Spleen (tissue), 7 donors: ENCODE data around the gene BLTP2.

Source experiments
- CTCF ChIP-seq, 11 experiments: fragments of 200-600 bp in 7 of 11; fragments of 450-650 bp in 4 of 11; sonication (generic) in 4 of 11; IDR thresholded peaks in 8 of 11; conservative IDR thresholded peaks in 3 of 11; 1 replicate in 7 of 11; 2 replicates in 4 of 11; pipeline versions ENCODE4 v1.4.0 to v1.8.0; 2016 to 2021; ENCODE audit warnings: antibody characterized with exemption in 11 of 11, inconsistent platforms in 4 of 11, mild to moderate bottlenecking in 1 of 11
- POLR2A ChIP-seq, 3 donors: fragments of 450-650 bp; IDR thresholded peaks; one replicate each; pipeline ENCODE4 v1.5.1; 2017; ENCODE audit warnings: antibody characterized with exemption in 3 of 3, mild to moderate bottlenecking in 1 of 3
- POLR2AphosphoS5 ChIP-seq, 3 donors: sonication (generic); formaldehyde crosslinking; IDR thresholded peaks; one replicate each; pipeline ENCODE4 v1.5.1; 2017; ENCODE audit warnings: antibody characterized with exemption in 3 of 3
- donor health status: DM: no; HTN: no; CAD: no; lungs with moderate emphysema.
- donor health status: DM: no; HTN: no; CAD: no.
- donor health status: DM: no; HTN: no; CAD: no.

DNA sequence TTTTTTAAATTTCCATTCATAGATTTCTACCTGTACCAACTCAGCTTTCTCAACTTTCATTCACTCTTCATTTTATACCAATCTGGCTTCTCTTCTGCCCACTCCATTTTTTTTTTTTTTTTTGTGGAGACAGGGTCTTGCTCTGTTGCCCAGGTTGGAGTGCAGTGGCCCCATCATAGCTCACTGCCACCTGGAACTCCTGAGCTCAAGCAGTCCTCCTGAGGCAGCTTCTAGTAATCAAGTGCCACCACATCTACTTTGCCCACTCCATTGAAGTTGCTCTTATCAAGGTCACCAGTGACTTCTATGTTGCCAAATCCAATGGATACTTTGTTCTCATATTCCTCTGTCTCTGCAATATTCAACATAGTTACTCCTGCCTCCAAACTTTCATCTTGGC is 18.8 kb upstream of the BLTP2 start:
- TF ChIP-seq CTCF (IDR thresholded peaks at IDR 0.05 in 8 of 11, conservative IDR thresholded peaks at IDR 0.05 in 3 of 11) = no peak
- no peak for TF ChIP-seq POLR2A (IDR thresholded peaks at IDR 0.05)
- TF ChIP-seq POLR2AphosphoS5 (IDR thresholded peaks at IDR 0.05) = no peak
